Nephron (organoid): Measurements from ENCODE around the gene CDKN1B.
"Not testable (repeated sequence)": the region's sequence is repeated elsewhere in the genome, so short reads cannot be mapped to it uniquely, and the experiment has no call there.

Experiments used
- H3K27ac Mint-ChIP-seq, 3 experiments: 2 replicates each; pipeline ENCODE4 v1.8.0; 2020; ENCODE audit warnings: mixed read lengths in 3 of 3, mild to moderate bottlenecking in 2 of 3, moderate library complexity in 1 of 3
- H3K27me3 Mint-ChIP-seq: 2 replicates; pipeline ENCODE4 v1.8.0; 2021; ENCODE audit warnings: low read depth, mild to moderate bottlenecking, moderate library complexity, mixed read lengths
- H3K36me3 Mint-ChIP-seq: 2 replicates; pipeline ENCODE4 v1.8.0; 2020; ENCODE audit warnings: low read depth, mixed read lengths
- H3K4me1 Mint-ChIP-seq: 2 replicates; pipeline ENCODE4 v1.8.0; 2020; ENCODE audit warnings: mixed read lengths
- H3K4me3 Mint-ChIP-seq, 3 experiments: 2 replicates each; pipeline ENCODE4 v1.8.0; 2020; ENCODE audit warnings: mild to moderate bottlenecking in 3 of 3, mixed read lengths in 3 of 3, moderate library complexity in 2 of 3
- H3K9me3 Mint-ChIP-seq: 2 replicates; pipeline ENCODE4 v1.8.0; 2020; ENCODE audit warnings: mixed read lengths
- CTCF ChIP-seq, 3 experiments: fragments of 200-600 bp; sonication (generic); IDR thresholded peaks; one replicate each; pipeline ENCODE4 v1.5.0; 2021; ENCODE audit warnings: antibody characterized with exemption in 3 of 3; ENCODE audit not compliant: unreplicated experiment in 3 of 3

CDKN1B gene

DNA sequence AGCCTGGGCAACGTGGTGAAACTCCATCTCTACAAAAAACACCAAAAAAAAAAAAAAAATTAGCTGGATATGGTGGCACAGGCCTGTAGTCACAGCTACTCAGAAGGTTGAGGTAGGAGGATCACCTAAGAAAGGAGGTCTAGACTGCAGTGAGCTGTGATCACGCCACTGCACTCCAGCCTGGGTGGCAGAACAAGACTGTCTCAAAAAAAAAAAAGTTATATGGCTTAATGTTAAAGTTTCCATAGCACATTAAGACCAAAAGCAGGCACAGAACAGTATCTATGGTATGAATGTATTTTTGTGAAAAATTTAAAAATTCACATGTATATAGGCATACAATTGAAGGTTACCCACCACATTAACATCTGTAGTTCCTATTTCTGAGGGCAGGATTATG lies 15.9 kb downstream of the CDKN1B start:
- peaks cover 1% of the 10 kb centered on the region for H3K27me3 Mint-ChIP-seq
- H3K36me3 Mint-ChIP-seq: no peaks in the 10 kb centered on the region
- H3K27ac Mint-ChIP-seq: peak overlapping the region in 1 of 3 experiments; percentile 67
- peaks cover 37% of the 10 kb centered on the region for H3K4me1 Mint-ChIP-seq
- no peaks in the 10 kb centered on the region for H3K9me3 Mint-ChIP-seq
- no peak for TF ChIP-seq CTCF (IDR thresholded peaks at IDR 0.05; ENCODE audit: unreplicated experiment in 3 of 3)
- H3K4me3 Mint-ChIP-seq: no peak overlapping the region

DNA sequence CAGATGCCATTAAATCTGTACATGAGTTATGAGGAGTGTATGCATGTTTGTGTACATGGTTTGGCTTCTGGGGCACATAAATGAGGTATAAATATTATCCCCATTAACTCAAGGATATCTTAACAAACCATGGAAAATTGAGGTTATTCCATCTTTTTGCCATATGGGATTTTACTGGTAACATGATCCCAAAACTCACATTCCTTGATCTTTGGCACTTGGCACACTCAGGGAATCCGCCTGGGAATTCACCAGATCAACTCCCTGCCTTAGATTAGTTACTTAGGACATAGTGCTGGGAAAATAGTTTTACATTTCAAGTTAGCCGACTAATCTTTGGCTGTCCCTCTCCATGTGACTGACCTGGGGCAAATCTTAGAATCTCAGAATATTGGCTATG lies 16.9 kb downstream of the CDKN1B start:
- H3K36me3 Mint-ChIP-seq: no peaks in the 10 kb centered on the region
- H3K4me1 Mint-ChIP-seq: peaks cover 44% of the 10 kb centered on the region
- no peaks in the 10 kb centered on the region for H3K27me3 Mint-ChIP-seq
- no peak for TF ChIP-seq CTCF (IDR thresholded peaks at IDR 0.05; ENCODE audit: unreplicated experiment in 3 of 3)
- peak overlapping the region in 2 of 3 experiments; percentile 50 to 72 for H3K27ac Mint-ChIP-seq
- H3K4me3 Mint-ChIP-seq: no peak overlapping the region
- H3K9me3 Mint-ChIP-seq: no peaks in the 10 kb centered on the region

DNA sequence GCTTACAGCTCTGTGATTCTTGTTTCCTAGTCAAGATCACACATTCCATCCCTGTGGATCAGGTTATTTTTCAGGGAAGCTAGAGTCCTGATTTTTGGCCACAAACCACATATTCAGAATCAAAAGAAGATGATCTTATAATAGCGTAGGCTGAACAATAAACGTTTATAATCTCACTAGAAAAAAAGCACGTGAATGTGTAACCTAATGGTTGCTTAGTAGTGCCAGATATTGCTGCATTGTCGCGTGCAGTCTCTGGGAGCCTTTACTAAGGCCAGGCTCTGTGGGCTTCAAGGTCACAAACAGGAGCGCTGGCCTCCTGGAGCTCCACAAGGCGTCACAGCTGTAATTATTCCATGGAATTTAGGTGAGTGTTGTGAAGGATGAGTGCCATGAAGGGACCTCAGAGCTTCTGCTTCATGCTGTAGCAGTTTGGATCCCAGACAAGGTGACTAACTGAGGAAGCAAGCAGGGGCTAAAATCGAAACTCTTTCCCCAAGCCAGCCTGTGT lies 17.4 kb downstream of the CDKN1B start:
- peak overlapping the region in 2 of 3 experiments; percentile 50 to 72 for H3K27ac Mint-ChIP-seq
- TF ChIP-seq CTCF (IDR thresholded peaks at IDR 0.05; ENCODE audit: unreplicated experiment in 3 of 3): no peak
- H3K36me3 Mint-ChIP-seq: no peaks in the 10 kb centered on the region
- H3K9me3 Mint-ChIP-seq: no peaks in the 10 kb centered on the region
- peaks cover 46% of the 10 kb centered on the region for H3K4me1 Mint-ChIP-seq
- H3K27me3 Mint-ChIP-seq: no peaks in the 10 kb centered on the region
- peak overlapping the region in 1 of 3 experiments; percentile 8 for H3K4me3 Mint-ChIP-seq

GRCh38 chr12:12735301-12735700 lies 18.1 kb downstream of the CDKN1B start:
- H3K4me3 Mint-ChIP-seq: peak overlapping the region in 1 of 3 experiments; percentile 19
- no peaks in the 10 kb centered on the region for H3K9me3 Mint-ChIP-seq
- H3K27me3 Mint-ChIP-seq: no peaks in the 10 kb centered on the region
- peaks cover 46% of the 10 kb centered on the region for H3K4me1 Mint-ChIP-seq
- no peaks in the 10 kb centered on the region for H3K36me3 Mint-ChIP-seq
- peak overlapping the region; percentile 32 to 72 (median 55) for H3K27ac Mint-ChIP-seq
- no peak for TF ChIP-seq CTCF (IDR thresholded peaks at IDR 0.05; ENCODE audit: unreplicated experiment in 3 of 3)

- Mint-ChIP-seq H3K4me3 (no peak overlapping the region), H3K4me1 (peaks cover 52% of the 10 kb centered on the region), H3K9me3 (no peaks in the 10 kb centered on the region), H3K36me3 (no peaks in the 10 kb centered on the region), H3K27ac (peak overlapping the region; percentile 39 to 85 (median 66)), H3K27me3 (no peaks in the 10 kb centered on the region)
- TF ChIP-seq CTCF (IDR thresholded peaks at IDR 0.05; ENCODE audit: unreplicated experiment in 3 of 3): peak; percentile 51 to 71 (median 59)
Observed at GRCh38 chr12:12736759-12737676, 19.9 kb downstream of the CDKN1B start.

DNA sequence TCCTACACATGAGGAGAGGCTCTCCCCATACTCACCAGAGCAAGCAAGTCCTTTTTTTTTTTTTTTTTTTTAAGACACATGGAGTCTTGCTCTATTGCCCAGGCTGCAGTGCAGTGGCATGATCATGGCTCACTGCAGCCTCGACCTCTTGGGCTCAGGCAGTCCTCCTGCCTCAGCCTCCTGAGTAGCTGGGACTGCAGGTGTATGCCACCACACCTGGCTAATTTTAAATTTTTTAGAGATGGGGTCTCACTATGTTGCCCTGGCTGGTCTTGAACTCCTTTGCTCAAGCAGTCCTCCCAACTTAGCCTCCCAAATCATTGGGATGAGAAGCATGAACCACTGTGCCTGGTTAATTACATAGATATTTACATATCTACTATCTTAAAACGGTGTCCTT lies 21.0 kb downstream of the CDKN1B start:
- not testable (repeated sequence) for H3K9me3 Mint-ChIP-seq, H3K36me3 Mint-ChIP-seq, H3K27ac Mint-ChIP-seq, H3K4me3 Mint-ChIP-seq, H3K27me3 Mint-ChIP-seq
- peaks cover 52% of the 10 kb centered on the region for H3K4me1 Mint-ChIP-seq
